ENCODE results near the gene TTC39C.

GRCh38 chr18:24127735-24128134 is 113.2 kb downstream of the TTC39C start:
- TF ChIP-seq, protein P1, sequence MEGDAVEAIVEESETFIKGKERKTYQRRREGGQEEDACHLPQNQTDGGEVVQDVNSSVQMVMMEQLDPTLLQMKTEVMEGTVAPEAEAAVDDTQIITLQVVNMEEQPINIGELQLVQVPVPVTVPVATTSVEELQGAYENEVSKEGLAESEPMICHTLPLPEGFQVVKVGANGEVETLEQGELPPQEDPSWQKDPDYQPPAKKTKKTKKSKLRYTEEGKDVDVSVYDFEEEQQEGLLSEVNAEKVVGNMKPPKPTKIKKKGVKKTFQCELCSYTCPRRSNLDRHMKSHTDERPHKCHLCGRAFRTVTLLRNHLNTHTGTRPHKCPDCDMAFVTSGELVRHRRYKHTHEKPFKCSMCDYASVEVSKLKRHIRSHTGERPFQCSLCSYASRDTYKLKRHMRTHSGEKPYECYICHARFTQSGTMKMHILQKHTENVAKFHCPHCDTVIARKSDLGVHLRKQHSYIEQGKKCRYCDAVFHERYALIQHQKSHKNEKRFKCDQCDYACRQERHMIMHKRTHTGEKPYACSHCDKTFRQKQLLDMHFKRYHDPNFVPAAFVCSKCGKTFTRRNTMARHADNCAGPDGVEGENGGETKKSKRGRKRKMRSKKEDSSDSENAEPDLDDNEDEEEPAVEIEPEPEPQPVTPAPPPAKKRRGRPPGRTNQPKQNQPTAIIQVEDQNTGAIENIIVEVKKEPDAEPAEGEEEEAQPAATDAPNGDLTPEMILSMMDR (IDR thresholded peaks at IDR 0.05 in 8 of 11, conservative IDR thresholded peaks at IDR 0.05 in 3 of 11): no peak
- TF ChIP-seq POLR2AphosphoS5 (IDR thresholded peaks at IDR 0.05): no peak
- no peak for TF ChIP-seq POLR2A (IDR thresholded peaks at IDR 0.05)
